ENCODE results near the gene TMEM248.

Gene TMEM248

DNA sequence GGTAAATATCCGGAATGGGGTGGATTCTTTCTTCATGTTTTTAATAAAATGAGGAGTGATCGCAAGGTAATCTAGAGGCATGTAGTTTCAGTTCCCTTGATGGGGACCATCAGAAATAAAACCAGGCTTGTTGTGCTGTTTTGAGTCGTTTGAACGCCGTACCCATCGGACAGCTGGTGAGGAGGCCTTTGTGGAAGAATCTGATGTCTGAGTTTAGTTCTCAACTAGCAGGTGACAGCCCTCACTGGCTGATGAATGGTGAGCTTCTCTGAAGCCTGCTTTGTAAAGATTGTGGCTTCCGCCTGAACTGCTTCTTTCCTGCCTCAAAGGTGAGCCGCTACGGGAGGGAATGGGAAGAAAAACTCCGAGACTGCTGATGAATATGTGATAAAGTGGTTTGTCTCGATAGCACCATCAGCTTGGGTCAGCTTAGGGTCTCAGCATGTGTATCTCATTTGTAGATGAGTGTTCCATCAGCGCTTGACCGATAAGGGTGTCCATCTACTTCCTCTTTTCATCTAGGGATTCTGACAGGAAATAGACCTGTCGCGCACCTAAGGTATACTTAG lies 977 bp downstream of the TMEM248 start:
- H3K4me3 ChIP-seq (ENCODE audit: low read length): peak overlapping the region; percentile 98
- no peak for DNase-seq (ENCODE audit: low read depth)
- TF ChIP-seq, protein P1, sequence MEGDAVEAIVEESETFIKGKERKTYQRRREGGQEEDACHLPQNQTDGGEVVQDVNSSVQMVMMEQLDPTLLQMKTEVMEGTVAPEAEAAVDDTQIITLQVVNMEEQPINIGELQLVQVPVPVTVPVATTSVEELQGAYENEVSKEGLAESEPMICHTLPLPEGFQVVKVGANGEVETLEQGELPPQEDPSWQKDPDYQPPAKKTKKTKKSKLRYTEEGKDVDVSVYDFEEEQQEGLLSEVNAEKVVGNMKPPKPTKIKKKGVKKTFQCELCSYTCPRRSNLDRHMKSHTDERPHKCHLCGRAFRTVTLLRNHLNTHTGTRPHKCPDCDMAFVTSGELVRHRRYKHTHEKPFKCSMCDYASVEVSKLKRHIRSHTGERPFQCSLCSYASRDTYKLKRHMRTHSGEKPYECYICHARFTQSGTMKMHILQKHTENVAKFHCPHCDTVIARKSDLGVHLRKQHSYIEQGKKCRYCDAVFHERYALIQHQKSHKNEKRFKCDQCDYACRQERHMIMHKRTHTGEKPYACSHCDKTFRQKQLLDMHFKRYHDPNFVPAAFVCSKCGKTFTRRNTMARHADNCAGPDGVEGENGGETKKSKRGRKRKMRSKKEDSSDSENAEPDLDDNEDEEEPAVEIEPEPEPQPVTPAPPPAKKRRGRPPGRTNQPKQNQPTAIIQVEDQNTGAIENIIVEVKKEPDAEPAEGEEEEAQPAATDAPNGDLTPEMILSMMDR (conservative IDR thresholded peaks at IDR 0.05; ENCODE audit: low read length): no peak

DNA sequence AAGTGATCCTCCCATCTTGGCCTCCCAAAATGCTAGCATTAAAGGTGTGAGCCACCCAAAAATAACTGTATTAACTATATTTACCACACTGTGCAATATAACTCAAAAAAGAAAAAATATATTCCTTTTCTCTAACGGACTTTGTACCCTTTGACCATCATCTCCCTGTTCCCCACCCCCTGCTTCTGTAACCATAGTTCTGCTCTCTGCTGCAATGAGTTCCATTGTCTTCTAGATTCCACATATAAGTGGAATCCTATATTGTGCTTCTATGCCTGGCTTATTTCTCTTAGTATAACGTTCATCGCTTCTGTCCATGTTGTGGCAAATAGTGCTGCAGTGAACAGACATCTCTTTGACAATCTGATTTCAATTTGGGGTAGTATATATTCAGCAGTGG lies 4.2 kb downstream of the TMEM248 start:
- TF ChIP-seq, protein P1 (conservative IDR thresholded peaks at IDR 0.05; ENCODE audit: low read length): no peak
- no peak overlapping the region for H3K4me3 ChIP-seq (ENCODE audit: low read length)
- DNase-seq (ENCODE audit: low read depth): no peak

DNA sequence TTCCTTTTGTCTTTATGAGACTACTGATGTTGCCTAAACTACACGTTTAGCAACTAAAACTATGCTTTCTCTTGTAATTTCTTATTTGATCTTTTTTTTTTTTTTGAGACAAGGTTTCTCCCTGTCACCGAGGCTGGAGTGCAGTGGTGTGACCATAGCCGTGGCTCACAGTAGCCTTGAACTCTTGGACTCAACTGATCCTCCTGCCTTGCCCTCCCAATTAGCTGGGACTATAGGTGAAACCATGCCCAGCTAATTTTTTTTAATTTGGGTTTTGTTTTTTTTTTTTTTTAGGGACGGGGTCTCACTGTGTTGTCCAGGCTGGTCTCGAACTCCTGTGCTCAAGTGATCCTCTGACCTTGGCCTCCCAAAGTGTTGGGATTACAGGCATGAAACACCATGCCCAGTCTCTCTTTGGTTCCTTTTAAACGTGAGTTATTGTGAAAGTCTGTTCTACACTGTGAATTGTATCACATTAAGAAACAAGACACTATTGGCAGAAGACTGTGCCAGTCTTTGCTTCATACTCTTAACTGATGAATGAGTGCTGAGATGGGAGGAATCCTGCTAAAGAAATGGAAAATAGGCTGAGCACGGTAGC lies 6.4 kb downstream of the TMEM248 start:
- no peak overlapping the region for H3K4me3 ChIP-seq (ENCODE audit: low read length)
- TF ChIP-seq, protein P1 (conservative IDR thresholded peaks at IDR 0.05; ENCODE audit: low read length): no peak
- no peak for DNase-seq (ENCODE audit: low read depth)

- no peak overlapping the region for H3K4me3 ChIP-seq (ENCODE audit: low read length)
- no peak for DNase-seq (ENCODE audit: low read depth)
- TF ChIP-seq, protein P1 (conservative IDR thresholded peaks at IDR 0.05; ENCODE audit: low read length): no peak
Observed at GRCh38 chr7:66928388-66928787, 7.4 kb downstream of the TMEM248 start.

DNA sequence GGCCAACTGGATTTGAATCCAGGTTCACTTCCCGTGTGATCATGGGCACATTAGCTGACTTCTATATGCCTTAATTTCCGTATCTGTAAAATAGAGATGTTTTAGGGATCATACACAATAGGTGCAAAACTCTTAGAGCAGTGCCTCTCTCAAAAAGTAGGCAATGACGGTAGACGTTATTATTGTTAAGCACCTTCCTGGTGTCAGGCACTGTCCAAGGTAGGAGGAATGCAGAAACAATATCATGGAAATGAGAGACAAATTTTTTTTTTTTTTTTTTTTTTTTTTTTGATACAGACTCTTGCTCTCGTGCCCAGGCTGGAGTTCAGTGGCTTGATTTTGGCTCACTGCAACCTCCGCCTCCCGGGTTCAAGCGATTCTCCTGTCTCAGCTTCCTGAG lies 8.1 kb downstream of the TMEM248 start:
- DNase-seq (ENCODE audit: low read depth): no peak
- TF ChIP-seq, protein P1 (conservative IDR thresholded peaks at IDR 0.05; ENCODE audit: low read length): no peak
- H3K4me3 ChIP-seq (ENCODE audit: low read length): no peak overlapping the region

GRCh38 chr7:66929935-66930334 lies 8.9 kb downstream of the TMEM248 start:
- no peak for DNase-seq (ENCODE audit: low read depth)
- no peak overlapping the region for H3K4me3 ChIP-seq (ENCODE audit: low read length)
- TF ChIP-seq, protein P1 (conservative IDR thresholded peaks at IDR 0.05; ENCODE audit: low read length): no peak

DNA sequence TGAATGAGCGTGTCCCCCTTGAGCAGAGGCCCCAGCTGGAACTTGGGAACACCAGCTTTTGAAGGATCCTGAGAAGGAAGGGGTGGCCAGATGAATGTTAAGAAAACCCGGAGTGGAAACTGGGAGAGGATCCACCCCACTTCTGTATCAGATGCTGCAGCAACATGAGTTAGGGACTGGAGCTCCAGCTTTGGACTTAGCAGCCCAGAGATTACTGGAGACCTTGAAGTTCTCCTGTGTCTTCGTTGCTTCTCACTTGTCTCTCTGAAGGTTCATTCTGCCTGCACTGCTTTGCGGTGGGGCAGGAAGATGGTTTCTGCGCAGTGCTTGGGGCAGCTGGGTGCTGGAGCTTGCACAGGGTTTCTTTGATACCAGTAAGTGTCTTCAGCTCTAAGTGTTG lies 9.3 kb downstream of the TMEM248 start:
- TF ChIP-seq, protein P1 (conservative IDR thresholded peaks at IDR 0.05; ENCODE audit: low read length): no peak
- DNase-seq (ENCODE audit: low read depth): peak; percentile 27

More for the DNA sequence above, 9.3 kb downstream of the TMEM248 start:
- H3K4me3 ChIP-seq (ENCODE audit: low read length): no peak overlapping the region

Data from AG10803 (cell line).